ENCODE data around the gene C17orf107. TPM values are rescaled to one million over a fixed set of nuclear protein-coding genes. Genes with fewer than 3 reads are reported as not detected.

The C17orf107 gene
- total RNA-seq, 1 donor from 2014 or later: 5.1 TPM

DNA sequence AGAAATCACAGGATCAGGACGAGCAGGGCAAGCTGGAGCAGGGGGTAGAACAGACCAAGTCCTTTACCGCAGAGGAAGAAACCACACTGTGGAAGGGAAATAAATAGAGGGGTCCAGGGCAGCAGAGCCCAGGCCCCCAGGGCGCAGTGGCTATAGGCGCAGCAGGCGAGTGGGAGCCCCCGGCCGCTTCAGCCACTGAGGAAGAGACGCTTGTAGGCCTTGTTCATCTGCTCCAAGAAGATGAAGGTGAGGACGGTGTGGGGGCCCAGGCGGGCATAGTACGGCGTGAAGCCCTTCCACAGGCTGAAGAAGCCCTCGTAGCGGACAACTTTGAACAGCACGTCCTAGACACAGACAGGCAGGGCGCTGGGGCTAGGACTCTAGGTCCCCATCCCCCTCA is 38.2 kb downstream of the C17orf107 start:
- no peak for DNase-seq

DNA sequence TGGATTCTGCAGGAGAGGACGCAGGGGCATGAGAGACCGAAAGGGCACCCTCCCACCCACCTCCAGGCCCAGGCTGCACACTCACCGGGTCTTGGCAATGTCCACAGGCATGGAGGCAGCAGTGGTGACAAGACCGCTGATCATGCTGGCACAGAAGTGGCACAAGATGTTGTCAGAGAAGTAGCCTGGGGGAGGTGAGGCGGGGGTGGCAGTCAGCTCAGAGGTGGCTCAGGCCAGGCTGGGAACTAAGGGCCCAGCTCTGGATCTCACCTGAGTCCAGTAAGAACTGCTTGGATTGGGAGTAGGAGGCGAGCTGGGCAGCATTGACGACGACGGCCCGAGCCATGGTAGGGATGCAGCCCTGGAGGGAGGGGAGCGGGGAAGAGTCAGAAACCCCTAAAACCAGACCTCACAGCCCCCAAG is 38.7 kb downstream of the C17orf107 start:
- DNase-seq: no peak

- no peak for DNase-seq
Measured at GRCh38 chr17:4938688-4939545, 39.6 kb downstream of the C17orf107 start.

DNA sequence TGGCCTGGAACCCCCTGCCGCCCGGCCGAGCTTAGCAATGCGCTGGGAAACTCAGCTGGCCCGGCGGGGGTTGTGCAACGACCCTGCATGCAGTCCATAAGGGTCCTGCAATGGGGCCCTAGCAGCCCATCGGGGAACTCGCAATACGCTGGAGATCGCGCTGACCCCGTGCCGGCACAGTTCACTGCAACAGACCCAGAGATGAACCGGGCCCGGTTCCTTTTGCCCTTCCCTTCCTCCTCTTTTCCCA is 40.1 kb downstream of the C17orf107 start:
- DNase-seq: no peak

GRCh38 chr17:4939796-4940554 is 40.6 kb downstream of the C17orf107 start, which contains the start of the genes RNF167 and SLC25A11:
Gene RNF167, plus strand, starts transcription at chr17:4940268. Its CDS starts 642 bp downstream, at chr17:4940910.
Gene SLC25A11, minus strand, starts transcription at chr17:4940046. Its CDS starts 136 bp downstream, at chr17:4939910.
- peak; percentile 100 for DNase-seq

DNA sequence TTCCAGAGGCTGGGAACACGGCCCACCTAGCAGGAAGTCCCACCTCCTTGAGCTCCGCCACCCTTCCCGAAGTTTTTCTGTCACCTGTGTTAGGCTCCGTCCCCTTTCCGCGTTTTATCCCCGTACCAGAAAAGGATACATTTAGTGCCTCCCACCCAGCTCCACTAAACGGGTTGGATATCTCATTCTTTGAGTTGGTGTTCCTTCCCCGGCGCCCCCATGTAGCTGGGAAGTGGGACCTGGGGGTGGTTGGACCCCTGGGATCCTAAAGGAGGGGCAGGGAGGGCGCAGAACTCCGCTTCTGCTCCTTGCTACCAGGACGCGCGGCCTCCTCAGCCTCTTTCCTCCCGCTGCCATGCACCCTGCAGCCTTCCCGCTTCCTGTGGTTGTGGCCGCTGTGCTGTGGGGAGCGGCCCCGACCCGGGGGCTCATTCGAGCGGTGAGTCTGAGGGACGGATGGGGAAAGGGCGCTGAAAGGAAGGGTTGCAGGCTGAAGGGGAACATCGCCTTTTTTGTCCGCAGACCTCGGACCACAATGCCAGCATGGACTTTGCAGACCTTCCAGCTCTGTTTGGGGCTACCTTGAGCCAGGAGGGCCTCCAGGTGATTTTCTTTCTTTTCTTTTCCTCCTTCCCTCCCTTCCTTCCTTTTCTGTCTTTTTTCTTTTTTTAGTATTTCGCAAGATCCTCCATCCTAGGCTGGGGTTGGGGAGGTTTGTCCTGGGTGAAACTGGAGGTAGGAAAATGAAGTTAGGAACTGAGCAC is 41.4 kb downstream of the C17orf107 start:
- DNase-seq: no peak

DNA sequence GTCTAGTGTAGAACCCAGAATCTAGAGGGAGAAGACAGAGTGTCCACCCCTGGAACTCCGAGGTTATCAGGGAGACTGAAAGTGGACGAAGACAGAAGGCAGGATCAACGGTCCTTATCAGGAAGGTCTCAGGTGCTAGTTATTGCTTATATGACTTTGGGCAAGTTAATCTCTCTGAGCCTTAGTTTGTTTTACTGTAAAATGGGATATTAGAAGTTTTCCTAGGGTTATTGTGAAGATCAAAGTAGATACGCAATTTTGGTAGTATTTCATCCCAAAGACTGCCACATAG is 41.9 kb downstream of the C17orf107 start:
- no peak for DNase-seq

- no peak for DNase-seq
Measured at GRCh38 chr17:4942760-4943508, 43.6 kb downstream of the C17orf107 start.

- no peak for DNase-seq
Measured at GRCh38 chr17:4944163-4944553, 44.8 kb downstream of the C17orf107 start.

- DNase-seq: no peak
Measured at GRCh38 chr17:4944554-4945175, 45.3 kb downstream of the C17orf107 start.

- DNase-seq: peak; percentile 53
Measured at GRCh38 chr17:4945176-4945943, 46.0 kb downstream of the C17orf107 start.

DNA sequence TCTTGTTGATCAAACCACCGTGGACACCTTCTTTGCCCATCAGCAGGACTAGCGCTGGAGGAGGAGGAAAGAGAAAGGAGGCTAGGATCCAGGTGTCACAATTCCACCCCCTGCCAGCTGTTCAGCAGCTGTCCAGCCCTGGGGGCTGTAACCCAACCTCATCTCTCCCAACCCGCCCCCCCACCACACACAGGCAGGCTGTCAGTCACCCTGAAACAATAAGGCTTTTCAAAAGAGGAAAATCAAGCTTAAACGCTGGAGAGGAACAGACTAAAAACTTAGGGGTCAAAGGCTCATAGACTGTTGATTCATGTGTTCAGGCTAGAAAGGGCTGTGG is 46.6 kb downstream of the C17orf107 start:
- DNase-seq: peak; percentile 70

- no peak for DNase-seq
Measured at GRCh38 chr17:4946312-4946976, 47.1 kb downstream of the C17orf107 start.

GRCh38 chr17:4947010-4947410 is 47.7 kb downstream of the C17orf107 start:
- no peak for DNase-seq

GRCh38 chr17:4947411-4948165 is 48.3 kb downstream of the C17orf107 start:
- DNase-seq: peak; percentile 79

GRCh38 chr17:4948166-4948930 is 49.0 kb downstream of the C17orf107 start, which contains the start of gene PFN1:
Gene PFN1, minus strand, starts transcription at chr17:4948530. Its CDS starts 136 bp downstream, at chr17:4948394.
- peak; percentile 96 for DNase-seq

- peak; percentile 95 for DNase-seq
Measured at GRCh38 chr17:4948931-4949320, 49.6 kb downstream of the C17orf107 start.

DNA sequence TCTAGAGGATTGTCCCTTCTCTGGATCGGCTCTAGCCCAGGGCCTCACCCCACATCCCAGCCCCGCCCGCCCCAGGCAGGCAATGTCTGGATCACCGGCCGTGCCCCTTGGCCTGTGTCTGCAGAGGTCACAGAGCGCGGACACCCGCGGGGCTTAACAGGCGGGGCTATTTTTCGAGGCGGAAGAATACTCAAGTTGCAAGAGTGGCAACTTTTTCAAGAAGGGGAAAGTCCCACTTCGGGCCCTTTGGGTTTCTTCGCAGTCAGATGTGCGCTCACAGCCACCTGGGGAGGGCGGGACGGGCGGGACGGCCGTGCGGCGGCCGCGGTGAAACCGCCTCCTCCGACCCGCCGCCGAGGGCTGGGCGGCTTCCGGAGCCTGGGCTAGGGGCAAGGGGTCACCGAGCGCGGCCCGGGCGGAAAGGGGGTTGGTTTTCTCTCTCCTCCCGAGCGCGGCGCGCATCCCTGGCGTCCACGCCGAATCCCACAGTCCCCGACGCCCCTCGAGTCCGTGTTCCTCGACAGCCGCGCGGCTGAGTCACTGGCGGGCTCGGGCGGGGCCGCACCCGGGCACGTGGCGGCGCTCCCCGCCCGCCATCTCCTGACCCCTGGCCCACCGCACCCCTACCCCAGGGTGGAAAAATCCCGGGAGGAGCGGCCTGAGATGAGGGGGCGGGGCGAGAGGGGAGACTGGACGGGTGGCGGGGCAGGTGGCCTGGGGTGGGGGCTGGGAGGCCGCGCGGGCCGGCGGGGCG is 50.2 kb downstream of the C17orf107 start:
- DNase-seq: peak; percentile 81

Measured in tongue (tissue), 2 donors.